ENCODE data around the gene ZNF275.

- TF ChIP-seq EZH2phosphoT487 (IDR thresholded peaks at IDR 0.05; ENCODE audit: borderline replicate concordance, low read length) (no peak), CTCF (IDR thresholded peaks at IDR 0.05; ENCODE audit: low read depth, low read length, poor library complexity, severe bottlenecking) (no peak)
Measured at GRCh38 chrX:153321381-153322124, 12.4 kb upstream of the ZNF275 start, which contains the start of gene PNMA6F.
